Smooth muscle cell (in vitro differentiated cells): ENCODE results near the gene FNDC11. TPM values are rescaled to one million over a fixed set of nuclear protein-coding genes. Genes with fewer than 3 reads are reported as not detected.

Experiments used
- DNase-seq: peaks from one replicate; lab custom pipeline; 2025; ENCODE audit not compliant: unreplicated experiment; lab: John Stamatoyannopoulos, UW
- H2AFZ ChIP-seq: fragments of 200-600 bp; sonication (generic); 2 replicates; pipeline ENCODE4 v1.6.0; 2016; ENCODE audit warnings: antibody characterized with exemption, low read depth, mild to moderate bottlenecking
- H3F3A ChIP-seq: fragments of 200-600 bp; sonication (generic); 2 replicates; pipeline ENCODE4 v1.6.0; 2017; ENCODE audit warnings: antibody characterized with exemption, low read depth
- H3K27ac ChIP-seq: fragments of 200-600 bp; sonication (generic); 2 replicates; pipeline ENCODE4 v1.5.1; 2016; ENCODE audit warnings: low read depth, mild to moderate bottlenecking
- H3K27me3 ChIP-seq: fragments of 200-600 bp; sonication (generic); 2 replicates; pipeline ENCODE4 v1.6.1; 2016; ENCODE audit warnings: low read depth, mild to moderate bottlenecking
- H3K36me3 ChIP-seq: fragments of 200-600 bp; sonication (generic); 2 replicates; pipeline ENCODE4 v1.5.1; 2016; ENCODE audit warnings: low read depth
- H3K4me1 ChIP-seq: fragments of 200-600 bp; sonication (generic); 2 replicates; pipeline ENCODE4 v1.5.1; 2016; ENCODE audit warnings: low read depth
- H3K4me2 ChIP-seq: fragments of 200-600 bp; sonication (generic); 2 replicates; pipeline ENCODE4 v1.6.0; 2016; ENCODE audit warnings: mild to moderate bottlenecking
- H3K4me3 ChIP-seq: fragments of 200-600 bp; sonication (generic); 2 replicates; pipeline ENCODE4 v1.5.1; 2016; ENCODE audit warnings: mild to moderate bottlenecking
- H3K79me2 ChIP-seq: fragments of 200-600 bp; sonication (generic); 2 replicates; pipeline ENCODE4 v1.6.0; 2016; ENCODE audit warnings: low read depth, mild to moderate bottlenecking
- H3K9ac ChIP-seq: fragments of 200-600 bp; sonication (generic); 2 replicates; pipeline ENCODE4 v1.6.0; 2016; ENCODE audit warnings: low read depth
- H3K9me3 ChIP-seq: fragments of 200-600 bp; sonication (generic); replicated peaks from 2 replicates; pipeline ENCODE4 v1.5.1; 2016; ENCODE audit warnings: low read depth
- H4K20me1 ChIP-seq: fragments of 200-600 bp; sonication (generic); 2 replicates; pipeline ENCODE4 v1.6.0; 2016; ENCODE audit warnings: low read depth
- WGBS: methylation state at CpG from one replicate; pipeline ENCODE4 v1.1.7; 2016; ENCODE audit warnings: low lambda C conversion rate; 5-methylcytosine and 5-hydroxymethylcytosine counted together
- polyA plus RNA-seq: library from polyadenylated mRNA; unstranded; fragments of >200 nt; fragmentation: Nextera tagmentation; extraction: Ambion mirVana; gene quantifications from 2 replicates; pipeline ENCODE4 v1.2.1, GENCODE V29; 2016
- total RNA-seq: library from RNA; depleted of rRNA; stranded (reverse); fragments of >200 nt; gene quantifications from 2 replicates; pipeline ENCODE4 v1.2.3, GENCODE V29; 2014
- TF ChIP-seq, protein P1 (sequence below): fragments of 200-600 bp; sonication (generic); IDR thresholded peaks from 2 replicates; pipeline ENCODE4 v1.5.1; 2017; ENCODE audit warnings: borderline replicate concordance, mild to moderate bottlenecking, antibody characterized with exemption; ENCODE audit not compliant: insufficient read depth, poor library complexity, severe bottlenecking

Gene FNDC11
- total and polyA plus RNA-seq, 2 experiments from 2014 or later, result 0.72 to 3.6 TPM

GRCh38 chr20:63561624-63562396 lies 7.9 kb downstream of the FNDC11 start:
- 96% methylated on average over 34 of the region's 36 CpGs for WGBS
- TF ChIP-seq, protein P1, sequence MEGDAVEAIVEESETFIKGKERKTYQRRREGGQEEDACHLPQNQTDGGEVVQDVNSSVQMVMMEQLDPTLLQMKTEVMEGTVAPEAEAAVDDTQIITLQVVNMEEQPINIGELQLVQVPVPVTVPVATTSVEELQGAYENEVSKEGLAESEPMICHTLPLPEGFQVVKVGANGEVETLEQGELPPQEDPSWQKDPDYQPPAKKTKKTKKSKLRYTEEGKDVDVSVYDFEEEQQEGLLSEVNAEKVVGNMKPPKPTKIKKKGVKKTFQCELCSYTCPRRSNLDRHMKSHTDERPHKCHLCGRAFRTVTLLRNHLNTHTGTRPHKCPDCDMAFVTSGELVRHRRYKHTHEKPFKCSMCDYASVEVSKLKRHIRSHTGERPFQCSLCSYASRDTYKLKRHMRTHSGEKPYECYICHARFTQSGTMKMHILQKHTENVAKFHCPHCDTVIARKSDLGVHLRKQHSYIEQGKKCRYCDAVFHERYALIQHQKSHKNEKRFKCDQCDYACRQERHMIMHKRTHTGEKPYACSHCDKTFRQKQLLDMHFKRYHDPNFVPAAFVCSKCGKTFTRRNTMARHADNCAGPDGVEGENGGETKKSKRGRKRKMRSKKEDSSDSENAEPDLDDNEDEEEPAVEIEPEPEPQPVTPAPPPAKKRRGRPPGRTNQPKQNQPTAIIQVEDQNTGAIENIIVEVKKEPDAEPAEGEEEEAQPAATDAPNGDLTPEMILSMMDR, result no peak

GRCh38 chr20:63562461-63563224 lies 8.7 kb downstream of the FNDC11 start:
- no peaks in the 10 kb centered on the region for H3K36me3 ChIP-seq

More at GRCh38 chr20:63561624-63562396, 7.9 kb downstream of the FNDC11 start:
- no peaks in the 10 kb centered on the region for H3K27me3 ChIP-seq
- no peaks in the 10 kb centered on the region for H3K4me1 ChIP-seq
- H3K4me2 ChIP-seq, result no peak overlapping the region
- no peaks in the 10 kb centered on the region for H3K36me3 ChIP-seq
- H4K20me1 ChIP-seq, result no peaks in the 10 kb centered on the region
- H3K9ac ChIP-seq, result no peak overlapping the region
- H2AFZ ChIP-seq, result no peak overlapping the region
- no peaks in the 10 kb centered on the region for H3K79me2 ChIP-seq
- no peak overlapping the region for H3K4me3 ChIP-seq
- H3F3A ChIP-seq, result no peaks in the 10 kb centered on the region
- H3K9me3 ChIP-seq, result no peaks in the 10 kb centered on the region
- no peak overlapping the region for H3K27ac ChIP-seq
- no peak for DNase-seq

GRCh38 chr20:63563225-63563935 lies 9.4 kb downstream of the FNDC11 start:
- no peak for DNase-seq
- TF ChIP-seq, protein P1, result no peak
- Histone ChIP-seq H3K9ac (no peak overlapping the region), H3F3A (no peaks in the 10 kb centered on the region), H3K9me3 (no peaks in the 10 kb centered on the region), H4K20me1 (no peaks in the 10 kb centered on the region), H3K27me3 (no peaks in the 10 kb centered on the region), H3K4me3 (no peak overlapping the region), H3K79me2 (no peaks in the 10 kb centered on the region), H3K27ac (no peak overlapping the region), H3K4me2 (no peak overlapping the region), H3K36me3 (no peaks in the 10 kb centered on the region), H3K4me1 (no peaks in the 10 kb centered on the region), H2AFZ (no peak overlapping the region)
- WGBS, result 98% methylated on average over 55 of the region's 55 CpGs

More at GRCh38 chr20:63562461-63563224, 8.7 kb downstream of the FNDC11 start:
- H2AFZ ChIP-seq, result no peak overlapping the region
- 97% methylated on average over 44 of the region's 54 CpGs for whole genome bisulfite sequencing
- H3F3A ChIP-seq, result no peaks in the 10 kb centered on the region
- no peaks in the 10 kb centered on the region for H3K27me3 ChIP-seq
- no peaks in the 10 kb centered on the region for H3K79me2 ChIP-seq
- no peak overlapping the region for H3K4me2 ChIP-seq
- no peaks in the 10 kb centered on the region for H4K20me1 ChIP-seq
- no peak for DNase-seq
- H3K9ac ChIP-seq, result no peak overlapping the region
- H3K4me1 ChIP-seq, result no peaks in the 10 kb centered on the region
- TF ChIP-seq, protein P1, result no peak
- H3K4me3 ChIP-seq, result no peak overlapping the region
- no peak overlapping the region for H3K27ac ChIP-seq
- no peaks in the 10 kb centered on the region for H3K9me3 ChIP-seq
